ENCODE results near the gene LRRTM4. TPM values are rescaled to one million over a fixed set of nuclear protein-coding genes. Genes with fewer than 3 reads are reported as not detected.
"Not testable (repeated sequence)": the region's sequence is repeated elsewhere in the genome, so short reads cannot be mapped to it uniquely, and the experiment has no call there.

The LRRTM4 gene
- total and polyA plus RNA-seq, 10 of the 15 experiments (the other 5 are each of a cell fraction or from before 2014, with no cell fraction given), result 0.01 to 1.0 TPM; not detected in 8

DNA sequence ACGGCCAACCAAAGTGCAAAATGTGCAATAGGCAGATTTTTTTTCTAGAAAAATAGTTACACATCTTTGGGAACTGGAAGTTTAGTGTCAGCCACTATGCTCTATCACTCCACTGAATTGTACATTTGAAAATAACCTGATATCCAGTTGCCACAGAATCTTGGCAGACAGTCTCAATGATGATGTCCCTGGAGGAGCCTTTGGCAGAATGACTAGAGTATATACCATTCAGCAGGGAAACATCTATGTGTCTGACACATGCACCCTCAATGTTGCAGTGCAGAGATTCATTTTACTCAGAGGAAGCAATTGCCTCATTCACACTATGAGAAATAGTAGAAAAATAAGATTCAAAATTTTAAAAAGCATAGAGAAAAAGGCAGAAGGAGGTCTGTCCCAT is 475.8 kb downstream of the LRRTM4 start (continued):
- TF ChIP-seq RBBP5 (conservative IDR thresholded peaks at IDR 0.05), result no peak
- TF ChIP-seq, protein P1, sequence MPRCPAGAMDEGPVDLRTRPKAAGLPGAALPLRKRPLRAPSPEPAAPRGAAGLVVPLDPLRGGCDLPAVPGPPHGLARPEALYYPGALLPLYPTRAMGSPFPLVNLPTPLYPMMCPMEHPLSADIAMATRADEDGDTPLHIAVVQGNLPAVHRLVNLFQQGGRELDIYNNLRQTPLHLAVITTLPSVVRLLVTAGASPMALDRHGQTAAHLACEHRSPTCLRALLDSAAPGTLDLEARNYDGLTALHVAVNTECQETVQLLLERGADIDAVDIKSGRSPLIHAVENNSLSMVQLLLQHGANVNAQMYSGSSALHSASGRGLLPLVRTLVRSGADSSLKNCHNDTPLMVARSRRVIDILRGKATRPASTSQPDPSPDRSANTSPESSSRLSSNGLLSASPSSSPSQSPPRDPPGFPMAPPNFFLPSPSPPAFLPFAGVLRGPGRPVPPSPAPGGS (IDR thresholded peaks at IDR 0.05; ENCODE audit: borderline replicate concordance, insufficient read depth, low read depth, low read length, poor library complexity, severe bottlenecking), result no peak
- no peak for TF ChIP-seq SPI1 (IDR thresholded peaks at IDR 0.05; ENCODE audit: borderline replicate concordance, insufficient read depth, low read depth, low read length)
- TF ChIP-seq RUNX3 (IDR thresholded peaks at IDR 0.05; ENCODE audit: low read length), result no peak
- no peak for TF ChIP-seq SIX5 (IDR thresholded peaks at IDR 0.05; ENCODE audit: low read depth, low read length, severe bottlenecking)
- TF ChIP-seq, protein P2, sequence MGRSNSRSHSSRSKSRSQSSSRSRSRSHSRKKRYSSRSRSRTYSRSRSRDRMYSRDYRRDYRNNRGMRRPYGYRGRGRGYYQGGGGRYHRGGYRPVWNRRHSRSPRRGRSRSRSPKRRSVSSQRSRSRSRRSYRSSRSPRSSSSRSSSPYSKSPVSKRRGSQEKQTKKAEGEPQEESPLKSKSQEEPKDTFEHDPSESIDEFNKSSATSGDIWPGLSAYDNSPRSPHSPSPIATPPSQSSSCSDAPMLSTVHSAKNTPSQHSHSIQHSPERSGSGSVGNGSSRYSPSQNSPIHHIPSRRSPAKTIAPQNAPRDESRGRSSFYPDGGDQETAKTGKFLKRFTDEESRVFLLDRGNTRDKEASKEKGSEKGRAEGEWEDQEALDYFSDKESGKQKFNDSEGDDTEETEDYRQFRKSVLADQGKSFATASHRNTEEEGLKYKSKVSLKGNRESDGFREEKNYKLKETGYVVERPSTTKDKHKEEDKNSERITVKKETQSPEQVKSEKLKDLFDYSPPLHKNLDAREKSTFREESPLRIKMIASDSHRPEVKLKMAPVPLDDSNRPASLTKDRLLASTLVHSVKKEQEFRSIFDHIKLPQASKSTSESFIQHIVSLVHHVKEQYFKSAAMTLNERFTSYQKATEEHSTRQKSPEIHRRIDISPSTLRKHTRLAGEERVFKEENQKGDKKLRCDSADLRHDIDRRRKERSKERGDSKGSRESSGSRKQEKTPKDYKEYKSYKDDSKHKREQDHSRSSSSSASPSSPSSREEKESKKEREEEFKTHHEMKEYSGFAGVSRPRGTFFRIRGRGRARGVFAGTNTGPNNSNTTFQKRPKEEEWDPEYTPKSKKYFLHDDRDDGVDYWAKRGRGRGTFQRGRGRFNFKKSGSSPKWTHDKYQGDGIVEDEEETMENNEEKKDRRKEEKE (IDR thresholded peaks at IDR 0.05), result no peak

DNA sequence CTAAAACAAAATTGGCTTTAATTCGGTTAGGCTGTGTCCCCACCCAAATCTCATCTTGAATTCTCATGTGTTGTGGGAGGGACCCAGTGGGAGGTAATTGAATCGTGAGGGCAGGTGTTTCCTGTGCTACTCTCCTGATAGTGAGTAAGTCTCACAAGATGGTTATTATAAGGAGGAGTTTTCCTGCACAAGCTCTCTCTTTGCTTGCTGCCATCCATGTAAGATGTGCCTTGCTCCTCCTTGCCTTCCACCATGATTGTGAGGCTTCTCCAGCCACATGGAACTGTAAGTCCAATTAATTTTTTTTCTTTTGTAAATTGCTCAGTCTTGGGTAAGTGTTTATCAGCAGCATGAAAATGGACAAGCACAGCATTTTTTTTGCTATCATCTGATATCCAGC is 476.7 kb downstream of the LRRTM4 start:
- SMC1A ChIA-PET (ENCODE audit: uncharacterized antibody, unreplicated experiment); H3K4me1 ChIP-seq (ENCODE audit: control insufficient read depth, insufficient read depth, low read length); in situ Hi-C loops (cut with MboI); H3K27ac ChIP-seq (ENCODE audit: control insufficient read depth, insufficient read depth); POLR2A ChIA-PET; CTCF ChIA-PET; intact Hi-C loops (cut with micrococcal nuclease; ENCODE audit: unreplicated experiment); H3K4me2 ChIP-seq (ENCODE audit: control insufficient read depth, insufficient read depth); H3K9me3 ChIP-seq (replicated peaks; ENCODE audit: control insufficient read depth, insufficient read depth, low read length); H3K27me3 ChIP-seq (replicated peaks in 1 of 2; ENCODE audit: control insufficient read depth in 2 of 2, insufficient read depth in 2 of 2, low read length in 1 of 2); FAIRE-seq; H3K79me2 ChIP-seq (ENCODE audit: control insufficient read depth, insufficient read depth, low read length); H3K4me3 ChIP-seq; H3K36me3 ChIP-seq (ENCODE audit: control insufficient read depth in 2 of 2, insufficient read depth in 2 of 2, low read length in 1 of 2); H3K9ac ChIP-seq (ENCODE audit: control insufficient read depth, insufficient read depth, low read length); ATAC-seq; BruUV-seq (replicated peaks); RAD21 ChIA-PET (ENCODE audit: unreplicated experiment); H4K20me1 ChIP-seq (ENCODE audit: control insufficient read depth, insufficient read depth); H2AFZ ChIP-seq (ENCODE audit: control insufficient read depth, low read depth, low read length); DNase-seq (ENCODE audit: low read depth, low spot score): not testable (repeated sequence)
- 39% methylated on average over 2 of the region's 2 CpGs for WGBS (ENCODE audit: insufficient coverage, insufficient replicate concordance, low lambda C conversion rate, missing lambda C conversion rate)

All from GM12878 (cell line).